ENCODE results near the gene SYVN1. TPM values are rescaled to one million over a fixed set of nuclear protein-coding genes. Genes with fewer than 3 reads are reported as not detected.
"Not testable (repeated sequence)": the region's sequence is repeated elsewhere in the genome, so short reads cannot be mapped to it uniquely, and the experiment has no call there.

Gene SYVN1
- total RNA-seq (10 to 100 TPM; 50.2 to 64.0 TPM), polyA plus RNA-seq (10 to 100 TPM in 1 of 2 donors, 1 to 10 TPM in 1; 5.5 to 26.2 TPM)
- long read RNA-seq, donor 1, partial matches to known transcripts = 7 of 8 reads
- long read RNA-seq, donor 1, other reads (novel, unspliced or antisense) = 1 of 8 reads
- long read RNA-seq, donor 2, partial matches to known transcripts = 9 of 10 reads
- long read RNA-seq, donor 2, other reads (novel, unspliced or antisense) = 1 of 10 reads

DNA sequence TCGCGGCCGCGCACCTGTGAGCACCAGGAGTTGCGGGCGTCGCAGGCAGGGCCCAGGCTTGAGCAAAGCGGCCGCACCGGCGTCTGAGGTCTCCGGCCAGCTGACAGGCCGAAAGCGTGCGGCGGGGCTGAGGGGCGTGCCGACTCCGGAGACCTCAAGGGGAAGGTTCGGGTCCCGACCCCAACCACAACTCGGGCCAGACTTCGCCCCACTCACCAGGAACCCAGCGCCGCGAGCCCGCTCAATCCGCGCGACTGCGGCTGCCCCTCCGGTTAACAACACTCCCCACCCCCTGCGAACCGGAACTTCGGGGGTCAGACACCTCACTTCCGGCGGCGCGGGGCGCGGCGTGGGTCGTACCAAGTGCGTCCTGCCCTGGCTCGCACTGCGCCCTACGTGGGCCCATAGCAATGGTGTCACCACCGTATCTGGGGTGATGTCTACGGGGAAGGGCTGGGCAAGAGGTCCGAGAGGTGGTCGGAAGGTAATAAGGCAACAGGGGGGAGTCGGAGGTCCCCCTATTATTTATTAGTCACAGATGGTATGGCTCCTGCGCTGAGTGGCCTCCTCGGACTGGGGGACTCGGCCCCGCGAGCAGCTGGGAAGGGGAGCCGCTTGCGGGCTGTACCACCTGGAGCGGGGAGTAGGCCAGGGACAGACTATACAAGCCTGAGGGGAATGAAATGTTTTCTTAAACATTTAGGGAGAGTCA, at the start of gene SYVN1:
Gene SYVN1, minus strand, starts transcription at position 280 of the 712 bp plus-strand sequence. CDS start 918 bp downstream, outside the sequence.
- Histone ChIP-seq H3K27me3 (ENCODE audit: control insufficient read depth in 1 of 2, insufficient read depth in 2 of 2, low read length in 1 of 2) (no peaks in the 10 kb centered on the region), H3K4me1 (ENCODE audit: control insufficient read depth in 1 of 2, insufficient read depth in 2 of 2, low read length in 2 of 2) (no peaks in the 10 kb centered on the region), H3K4me3 (ENCODE audit: low read length in 2 of 2) (peak within 1 kb of the TSS; percentile 55 to 68), H3K36me3 (ENCODE audit: control insufficient read depth in 1 of 2, insufficient read depth in 2 of 2, low read length in 1 of 2) (peaks cover 0 to 12% of the 10 kb centered on the region in 2 donors), H3K9me3 (ENCODE audit: control insufficient read depth, low read length) (no peaks in the 10 kb centered on the region), H3K27ac (ENCODE audit: low read depth in 1 of 2, low read length in 2 of 2) (peak within 1 kb of the TSS; percentile 50 to 89)
- ATAC-seq (ENCODE audit: low FRiP score) (peak; percentile 94), DNase-seq (peak; percentile 95 to 97)
- intact Hi-C loops (cut with DNase I) = no loop called here
- 1% methylated on average over 58 to 60 of the region's 60 CpGs for WGBS, 2 donors

DNA sequence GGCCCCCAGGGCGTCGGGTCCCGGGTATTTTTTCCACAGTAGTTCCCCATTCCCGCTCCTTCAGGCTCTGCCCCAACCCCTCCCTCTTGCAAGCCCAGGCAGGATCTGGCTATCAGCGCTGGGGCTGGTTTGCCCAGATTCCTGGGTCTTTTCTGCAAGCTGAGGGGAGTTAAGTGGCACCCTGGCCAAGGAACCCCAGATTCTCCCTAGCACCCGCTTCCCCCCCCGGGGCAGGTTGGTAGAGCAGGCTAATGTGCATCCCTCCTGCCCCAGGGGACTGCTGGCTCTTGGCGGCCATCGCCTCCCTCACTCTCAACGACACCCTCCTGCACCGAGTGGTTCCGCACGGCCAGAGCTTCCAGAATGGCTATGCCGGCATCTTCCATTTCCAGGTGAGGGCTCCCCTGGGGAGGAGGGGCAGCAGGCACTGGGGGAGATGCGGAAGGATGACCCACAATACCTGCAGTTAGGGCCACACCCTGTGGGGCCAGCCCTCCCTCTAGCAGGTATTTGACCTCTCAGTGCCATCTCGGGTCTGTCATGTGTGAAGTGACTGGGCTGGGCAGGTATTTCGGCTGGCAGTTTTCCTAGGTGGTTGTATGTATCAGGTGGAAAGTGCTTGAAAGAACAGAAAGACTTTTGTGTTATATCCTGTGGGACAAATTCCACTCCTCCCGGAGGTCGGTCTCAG, 49.0 kb upstream of the SYVN1 start:
- intact Hi-C loops (cut with DNase I) = no loop called here
- Histone ChIP-seq H3K9me3 (ENCODE audit: control insufficient read depth, low read length) (no peaks in the 10 kb centered on the region), H3K4me1 (ENCODE audit: control insufficient read depth in 1 of 2, insufficient read depth in 2 of 2, low read length in 2 of 2) (no peaks in the 10 kb centered on the region), H3K27me3 (ENCODE audit: control insufficient read depth in 1 of 2, insufficient read depth in 2 of 2, low read length in 1 of 2) (no peaks in the 10 kb centered on the region), H3K27ac (ENCODE audit: low read depth in 1 of 2, low read length in 2 of 2) (no peak overlapping the region), H3K36me3 (ENCODE audit: control insufficient read depth in 1 of 2, insufficient read depth in 2 of 2, low read length in 1 of 2) (no peaks in the 10 kb centered on the region), H3K4me3 (ENCODE audit: low read length in 2 of 2) (no peak overlapping the region)
- WGBS, 2 donors = 64 to 74% methylated on average over 19 of the region's 19 CpGs
- ATAC-seq (ENCODE audit: low FRiP score) (no peak), DNase-seq (peak in 1 of 2 donors; percentile 47)

DNA sequence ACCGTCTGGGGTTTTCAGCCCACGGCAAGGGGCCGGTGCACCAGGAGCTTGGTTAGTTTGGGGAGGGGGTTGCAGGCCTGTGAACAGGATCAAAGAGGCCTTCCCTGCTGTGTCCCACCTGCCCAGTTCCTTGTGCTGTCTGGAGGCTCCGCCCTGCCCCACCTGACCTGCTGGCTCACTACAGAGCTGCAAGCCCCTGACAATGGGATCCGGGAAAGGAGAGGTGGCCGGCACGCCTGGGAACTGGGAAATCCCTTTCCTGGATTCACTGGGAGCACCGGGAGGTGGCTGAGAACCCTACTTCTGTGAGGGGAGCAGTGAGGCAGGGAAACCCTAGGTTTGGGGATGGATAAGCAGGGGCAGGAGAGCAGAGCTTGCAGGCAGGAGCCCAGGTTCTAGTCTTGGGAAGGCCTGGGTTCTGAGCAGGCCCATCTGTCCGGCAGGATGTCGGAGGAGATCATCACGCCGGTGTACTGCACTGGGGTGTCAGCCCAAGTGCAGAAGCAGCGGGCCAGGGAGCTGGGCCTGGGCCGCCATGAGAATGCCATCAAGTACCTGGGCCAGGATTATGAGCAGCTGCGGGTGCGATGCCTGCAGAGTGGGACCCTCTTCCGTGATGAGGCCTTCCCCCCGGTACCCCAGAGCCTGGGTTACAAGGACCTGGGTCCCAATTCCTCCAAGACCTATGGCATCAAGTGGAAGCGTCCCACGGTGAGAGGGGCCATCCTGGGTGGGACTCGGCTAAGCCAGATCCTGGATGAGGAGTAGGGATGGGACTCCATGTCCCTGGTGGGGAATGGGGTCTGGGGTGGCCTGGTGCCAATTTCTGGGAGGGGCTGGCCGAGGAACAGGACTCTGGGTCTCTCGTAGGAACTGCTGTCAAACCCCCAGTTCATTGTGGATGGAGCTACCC, 48.2 kb upstream of the SYVN1 start:
- Histone ChIP-seq H3K9me3 (ENCODE audit: control insufficient read depth, low read length) (no peaks in the 10 kb centered on the region), H3K27me3 (ENCODE audit: control insufficient read depth in 1 of 2, insufficient read depth in 2 of 2, low read length in 1 of 2) (no peaks in the 10 kb centered on the region), H3K4me3 (ENCODE audit: low read length in 2 of 2) (peak overlapping the region; percentile 81 to 92), H3K36me3 (ENCODE audit: control insufficient read depth in 1 of 2, insufficient read depth in 2 of 2, low read length in 1 of 2) (no peaks in the 10 kb centered on the region), H3K4me1 (ENCODE audit: control insufficient read depth in 1 of 2, insufficient read depth in 2 of 2, low read length in 2 of 2) (no peaks in the 10 kb centered on the region), H3K27ac (ENCODE audit: low read depth in 1 of 2, low read length in 2 of 2) (peak overlapping the region in 1 of 2 donors; percentile 73)
- intact Hi-C loops (cut with DNase I) = no loop called here
- ATAC-seq (ENCODE audit: low FRiP score) (peak; percentile 22), DNase-seq (peak in 1 of 2 donors; percentile 56)
- 32 to 39% methylated on average over 21 to 23 of the region's 23 CpGs for WGBS, 2 donors

DNA sequence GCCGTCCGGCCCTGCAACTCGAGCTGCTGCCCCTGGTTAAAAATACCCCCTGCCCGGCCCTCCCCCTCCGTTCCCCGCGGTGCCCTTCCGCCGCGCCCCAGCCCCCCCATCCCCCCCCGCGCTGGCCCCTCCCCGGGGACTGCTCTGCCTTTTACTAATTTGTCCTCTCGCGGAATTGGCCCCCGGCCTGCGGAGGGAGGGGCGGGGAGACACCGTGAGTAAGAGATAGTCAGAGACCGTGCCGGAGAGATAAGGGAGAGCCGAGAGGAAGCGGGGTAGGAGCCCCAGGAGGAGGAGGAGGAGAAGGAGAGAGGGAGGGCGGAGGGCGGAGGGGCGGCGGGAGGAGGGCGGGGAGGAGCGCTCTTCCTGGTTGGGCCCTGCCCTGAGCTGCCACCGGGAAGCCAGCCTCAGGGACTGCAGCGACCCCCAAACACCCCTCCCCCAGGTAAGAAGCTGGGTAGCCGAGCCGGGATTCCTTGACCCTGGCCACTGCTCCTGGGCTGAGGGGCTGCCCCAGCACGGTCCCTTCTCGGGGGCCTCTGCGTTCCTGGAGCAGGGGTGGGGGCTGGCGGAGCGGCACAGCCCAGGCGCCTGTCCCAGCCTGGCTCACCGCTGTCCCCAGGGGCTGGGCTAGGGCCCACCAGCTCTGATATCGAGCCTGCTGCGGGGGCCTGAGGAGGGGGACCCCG, 47.4 kb upstream of the SYVN1 start, which contains the start of gene CAPN1:
Gene CAPN1, plus strand, starts transcription at position 360 of the 689 bp plus-strand sequence. CDS start 774 bp downstream, outside the sequence.
- peak within 1 kb of the TSS in 1 of 2 donors; percentile 73 for H3K27ac ChIP-seq (ENCODE audit: low read depth in 1 of 2, low read length in 2 of 2)
- no peaks in the 10 kb centered on the region for H3K4me1 ChIP-seq (ENCODE audit: control insufficient read depth in 1 of 2, insufficient read depth in 2 of 2, low read length in 2 of 2)
- DNase-seq (peak; percentile 89 to 94), ATAC-seq (ENCODE audit: low FRiP score) (peak; percentile 73)
- intact Hi-C loops (cut with DNase I) = loop anchor here in 1 of 2 donors (2.0 kb wide), 1 partner anchor 65 kb away; the partner anchor contains the start of gene ZNHIT2
- no peaks in the 10 kb centered on the region for H3K9me3 ChIP-seq (ENCODE audit: control insufficient read depth, low read length)
- no peaks in the 10 kb centered on the region for H3K36me3 ChIP-seq (ENCODE audit: control insufficient read depth in 1 of 2, insufficient read depth in 2 of 2, low read length in 1 of 2)
- H3K4me3 ChIP-seq (ENCODE audit: low read length in 2 of 2) = peak within 1 kb of the TSS; percentile 81 to 92
- WGBS, 2 donors = 0 to 1% methylated on average over 24 to 43 of the region's 43 CpGs
- no peaks in the 10 kb centered on the region for H3K27me3 ChIP-seq (ENCODE audit: control insufficient read depth in 1 of 2, insufficient read depth in 2 of 2, low read length in 1 of 2)

DNA sequence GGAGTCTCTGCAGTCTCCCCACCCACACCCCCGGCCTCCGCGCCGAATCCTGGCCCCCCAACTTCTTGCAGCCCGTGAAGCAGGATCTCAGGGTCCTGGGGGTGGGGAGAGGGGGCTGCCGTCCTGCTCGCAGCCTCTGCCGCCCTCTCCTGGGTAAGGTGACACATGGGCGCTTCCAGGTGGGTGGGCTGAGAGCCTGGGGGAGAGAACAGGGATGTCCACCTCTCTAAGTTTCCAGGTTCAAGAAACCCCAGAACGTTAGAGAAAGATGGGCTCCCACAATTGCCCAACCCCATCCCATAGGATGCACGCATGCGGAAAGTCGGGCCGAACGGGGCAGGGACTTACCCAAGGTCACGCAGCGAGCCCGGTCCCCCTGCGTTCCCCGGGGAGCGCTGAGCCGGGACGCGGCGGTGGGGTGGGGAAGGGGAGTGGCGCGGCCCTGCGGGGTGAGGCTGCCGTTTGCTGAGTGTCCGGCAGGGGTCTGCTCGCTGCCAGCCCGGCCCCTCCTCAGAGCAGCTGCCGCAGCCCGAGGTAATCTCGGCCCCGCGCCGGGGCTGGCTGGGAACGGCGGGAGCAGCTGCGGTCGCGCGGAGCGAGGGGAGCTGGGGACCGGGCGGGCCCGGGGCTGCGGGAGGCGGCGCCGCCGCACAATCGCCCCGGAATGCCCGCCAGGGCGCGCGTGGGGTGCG, 46.7 kb upstream of the SYVN1 start:
- Histone ChIP-seq H3K36me3 (ENCODE audit: control insufficient read depth in 1 of 2, insufficient read depth in 2 of 2, low read length in 1 of 2) (no peaks in the 10 kb centered on the region), H3K9me3 (ENCODE audit: control insufficient read depth, low read length) (no peaks in the 10 kb centered on the region), H3K4me3 (ENCODE audit: low read length in 2 of 2) (peak overlapping the region; percentile 81 to 92), H3K27ac (ENCODE audit: low read depth in 1 of 2, low read length in 2 of 2) (no peak overlapping the region), H3K27me3 (ENCODE audit: control insufficient read depth in 1 of 2, insufficient read depth in 2 of 2, low read length in 1 of 2) (no peaks in the 10 kb centered on the region), H3K4me1 (ENCODE audit: control insufficient read depth in 1 of 2, insufficient read depth in 2 of 2, low read length in 2 of 2) (no peaks in the 10 kb centered on the region)
- ATAC-seq (ENCODE audit: low FRiP score) = peak; percentile 70
- intact Hi-C loops (cut with DNase I) = loop anchor here in 1 of 2 donors (2.0 kb wide), 1 partner anchor 64 kb away; the partner anchor contains the start of gene ZNHIT2
- 1% methylated on average over 50 to 60 of the region's 60 CpGs for WGBS, 2 donors
- peak; percentile 70 to 88 for DNase-seq

DNA sequence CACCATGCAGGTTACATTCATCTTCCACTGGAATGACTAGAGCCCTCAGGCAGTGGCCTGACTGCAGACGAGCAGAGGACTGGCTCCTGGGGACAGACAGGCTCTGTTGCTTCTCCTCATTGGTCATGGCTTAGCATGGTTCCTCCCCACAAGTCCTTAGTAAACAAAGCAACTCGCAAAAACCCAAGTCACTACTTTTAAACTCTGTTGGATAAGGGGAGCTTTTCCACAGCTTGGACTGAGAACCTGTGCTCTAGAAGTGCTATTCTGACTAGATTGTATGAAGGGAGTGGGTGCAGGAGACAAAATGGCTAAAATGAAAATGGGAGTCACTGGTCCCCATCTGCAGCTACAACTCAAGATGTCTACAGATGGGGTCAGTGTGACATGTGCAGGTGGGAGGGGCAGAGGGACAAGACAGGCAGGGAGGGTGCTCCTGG, 40.3 kb upstream of the SYVN1 start:
- 48 to 54% methylated on average over 2 of the region's 2 CpGs for WGBS, 2 donors
- H3K27me3 ChIP-seq (ENCODE audit: control insufficient read depth in 1 of 2, insufficient read depth in 2 of 2, low read length in 1 of 2); ATAC-seq (ENCODE audit: low FRiP score); H3K27ac ChIP-seq (ENCODE audit: low read depth in 1 of 2, low read length in 2 of 2); H3K9me3 ChIP-seq (ENCODE audit: control insufficient read depth, low read length); H3K4me1 ChIP-seq (ENCODE audit: control insufficient read depth in 1 of 2, insufficient read depth in 2 of 2, low read length in 2 of 2); H3K36me3 ChIP-seq (ENCODE audit: control insufficient read depth in 1 of 2, insufficient read depth in 2 of 2, low read length in 1 of 2); H3K4me3 ChIP-seq (ENCODE audit: low read length in 2 of 2); DNase-seq: not testable (repeated sequence)
- intact Hi-C loops (cut with DNase I) = loop anchor here in 1 of 2 donors (5.0 kb wide), 1 partner anchor 37 kb away; no protein-coding TSS in a partner anchor

DNA sequence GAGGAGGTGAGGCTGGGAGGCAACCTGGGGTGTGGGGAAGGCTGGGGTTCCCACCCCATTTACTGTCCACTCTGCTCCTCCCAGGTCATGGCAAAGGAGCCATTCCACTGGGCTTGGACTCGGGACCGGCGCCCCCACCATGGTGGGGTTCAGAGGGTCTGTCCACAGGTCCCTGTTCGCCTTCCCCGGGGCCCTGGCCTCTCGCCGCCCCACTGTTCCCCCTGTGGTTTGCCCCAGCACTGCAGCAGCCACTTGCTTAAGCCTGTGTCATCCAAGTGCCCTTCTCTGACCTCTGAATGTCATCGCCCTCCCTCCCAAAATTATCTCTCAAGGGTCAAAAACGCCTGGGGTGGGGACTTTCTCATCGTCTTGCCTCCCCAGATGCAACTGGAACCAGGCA, 38.3 kb upstream of the SYVN1 start:
- Histone ChIP-seq H3K4me1 (ENCODE audit: control insufficient read depth in 1 of 2, insufficient read depth in 2 of 2, low read length in 2 of 2) (no peaks in the 10 kb centered on the region), H3K27ac (ENCODE audit: low read depth in 1 of 2, low read length in 2 of 2) (no peak overlapping the region), H3K9me3 (ENCODE audit: control insufficient read depth, low read length) (no peaks in the 10 kb centered on the region), H3K36me3 (ENCODE audit: control insufficient read depth in 1 of 2, insufficient read depth in 2 of 2, low read length in 1 of 2) (no peaks in the 10 kb centered on the region), H3K27me3 (ENCODE audit: control insufficient read depth in 1 of 2, insufficient read depth in 2 of 2, low read length in 1 of 2) (no peaks in the 10 kb centered on the region), H3K4me3 (ENCODE audit: low read length in 2 of 2) (no peak overlapping the region)
- ATAC-seq (ENCODE audit: low FRiP score) (no peak), DNase-seq (no peak)
- 83% methylated on average over 10 of the region's 10 CpGs for WGBS, 2 donors
- intact Hi-C loops (cut with DNase I) = no loop called here
